NT2/D1 (cell line): Measurements from ENCODE around the gene MAPK12.

Experiments
- YY1 ChIP-seq: IDR thresholded peaks from 2 replicates; pipeline ENCODE4 v1.6.1; 2011; ENCODE audit not compliant: insufficient read length, insufficient read depth
- ZNF274 ChIP-seq: IDR thresholded peaks from 2 replicates; pipeline ENCODE4 v1.6.1; 2011; ENCODE audit warnings: mild to moderate bottlenecking, low read depth, low read length

- TF ChIP-seq ZNF274 = no peak
- TF ChIP-seq YY1 = no peak
Measured at GRCh38 chr22:50207383-50208140, 53.9 kb downstream of the MAPK12 start.
